HFFc6 (cell line): Measurements from ENCODE around the gene PXN. TPM values are rescaled to one million over a fixed set of nuclear protein-coding genes. Genes with fewer than 3 reads are reported as not detected.
A peak's percentile ranks its signal among the peaks of the same experiment; 100 is the strongest.

Experiments used
- DNase-seq: peaks from one replicate; pipeline ENCODE4 v3.0.0-alpha.2; 2018
- H3K27ac Mint-ChIP-seq: 2 replicates; pipeline ENCODE4 v1.8.0; 2020; ENCODE audit warnings: mild to moderate bottlenecking, mixed read lengths
- H3K27me3 Mint-ChIP-seq: 2 replicates; pipeline ENCODE4 v1.8.0; 2021; ENCODE audit warnings: mild to moderate bottlenecking, moderate library complexity, mixed read lengths; ENCODE audit not compliant: insufficient read depth
- H3K36me3 Mint-ChIP-seq: 2 replicates; pipeline ENCODE4 v1.8.0; 2021; ENCODE audit warnings: low read depth, mixed read lengths
- H3K4me1 Mint-ChIP-seq: 2 replicates; pipeline ENCODE4 v1.8.0; 2020; ENCODE audit warnings: low read depth, mixed read lengths
- H3K4me3 Mint-ChIP-seq: 2 replicates; pipeline ENCODE4 v1.8.0; 2020; ENCODE audit warnings: mild to moderate bottlenecking, moderate library complexity, mixed read lengths
- H3K9me3 Mint-ChIP-seq: 2 replicates; pipeline ENCODE4 v1.8.0; 2020; ENCODE audit warnings: mild to moderate bottlenecking, mixed read lengths
- CTCF ChIP-seq: fragments of 200-600 bp; sonication (generic); IDR thresholded peaks from 2 replicates; pipeline ENCODE4 v1.5.0; 2021; ENCODE audit warnings: antibody characterized with exemption, mild to moderate bottlenecking
- total RNA-seq, 6 experiments: library from RNA; stranded (reverse); fragmentation: NEBNext Ultra II Directional; extraction: Animal tissue kit (Norgen Biotek cat#: 25700); gene quantifications; 2 replicates in 1 of 6; 3 replicates in 5 of 6; pipeline ENCODE4 v1.2.3, GENCODE V29; 2021

PXN gene
- total RNA-seq, 6 experiments from 2014 or later: 219 to 290 (median 253) TPM

- Mint-ChIP-seq H3K36me3 (peaks cover 17% of the 10 kb centered on the region; the same call in 1 of the 2 replicates), H3K4me3 (peak overlapping the region; percentile 87), H3K27me3 (peaks cover 4% of the 10 kb centered on the region; the same call in 1 of the 2 replicates), H3K27ac (peak overlapping the region; percentile 97), H3K9me3 (no peaks in the 10 kb centered on the region), H3K4me1 (peaks cover 90% of the 10 kb centered on the region)
- TF ChIP-seq CTCF: peak; percentile 34
- DNase-seq: no peak
These were observed 29.9 kb downstream of the PXN start for GRCh38 chr12:120235369-120236323.

GRCh38 chr12:120234643-120235368, 30.7 kb downstream of the PXN start:
- peaks cover 17% of the 10 kb centered on the region; the same call in 1 of the 2 replicates for H3K36me3 Mint-ChIP-seq
- H3K4me3 Mint-ChIP-seq: peak overlapping the region; percentile 87
- peak overlapping the region; percentile 97 for H3K27ac Mint-ChIP-seq

GRCh38 chr12:120231316-120232011, 34.1 kb downstream of the PXN start:
- Mint-ChIP-seq H3K27ac (peak overlapping the region; percentile 97), H3K4me3 (peak overlapping the region; percentile 87), H3K36me3 (peaks cover 17% of the 10 kb centered on the region; the same call in 1 of the 2 replicates), H3K4me1 (peaks cover 100% of the 10 kb centered on the region), H3K9me3 (no peaks in the 10 kb centered on the region), H3K27me3 (peaks cover 4% of the 10 kb centered on the region; the same call in 1 of the 2 replicates)
- TF ChIP-seq CTCF: peak; percentile 62
- peak; percentile 97 for DNase-seq

More at GRCh38 chr12:120234643-120235368, 30.7 kb downstream of the PXN start:
- H3K4me1 Mint-ChIP-seq: peaks cover 90% of the 10 kb centered on the region
- no peaks in the 10 kb centered on the region for H3K9me3 Mint-ChIP-seq
- peaks cover 4% of the 10 kb centered on the region; the same call in 1 of the 2 replicates for H3K27me3 Mint-ChIP-seq
- peak; percentile 99 for DNase-seq
- peak; percentile 85 for TF ChIP-seq CTCF

GRCh38 chr12:120230974-120231315, 34.6 kb downstream of the PXN start:
- Mint-ChIP-seq H3K9me3 (no peaks in the 10 kb centered on the region), H3K36me3 (peaks cover 21% of the 10 kb centered on the region; the same call in 1 of the 2 replicates), H3K4me3 (peak overlapping the region; percentile 87), H3K27me3 (peaks cover 4% of the 10 kb centered on the region; the same call in 1 of the 2 replicates), H3K4me1 (peaks cover 100% of the 10 kb centered on the region), H3K27ac (peak overlapping the region; percentile 97)
- DNase-seq: no peak
- no peak for TF ChIP-seq CTCF
